OCI-LY3 (cell line): ENCODE data around the gene SCAI.

Source experiments
- H2AFZ ChIP-seq: fragments of 200-600, 300-600 bp; shearing (Covaris generic); 2 replicates; pipeline ENCODE4 v1.6.0; 2014; ENCODE audit warnings: antibody characterized with exemption, low read depth, low read length
- H3K27ac ChIP-seq: fragments of 200-600, 300-600 bp; sonication (generic); 2 replicates; pipeline ENCODE4 v1.5.1; 2014; ENCODE audit warnings: mild to moderate bottlenecking, low read length, moderate library complexity, mixed read lengths
- H3K27me3 ChIP-seq: fragments of 200-600, 300-600 bp; sonication (generic); 2 replicates; pipeline ENCODE4 v1.6.1; 2014; ENCODE audit warnings: low read depth, low read length, mixed read lengths
- H3K36me3 ChIP-seq: fragments of 200-600, 300-600 bp; sonication (generic); replicated peaks from 2 replicates; pipeline ENCODE3; 2014; ENCODE audit warnings: low read depth, low read length, mixed read lengths
- H3K4me1 ChIP-seq: fragments of 300-600, 200-600 bp; sonication (generic); 2 replicates; pipeline ENCODE4 v1.6.1; 2014; ENCODE audit warnings: low read length, mixed read lengths
- H3K4me2 ChIP-seq: fragments of 200-600, 300-600 bp; sonication (generic); 2 replicates; pipeline ENCODE4 v1.6.1; 2014; ENCODE audit warnings: low read length, mixed read lengths
- H3K4me3 ChIP-seq: fragments of 300-600, 200-600 bp; sonication (generic); 2 replicates; pipeline ENCODE4 v1.5.1; 2014; ENCODE audit warnings: antibody characterized with exemption, mild to moderate bottlenecking, low read length, moderate library complexity
- H3K79me2 ChIP-seq: fragments of 300-600, 200-600 bp; shearing (Covaris generic); 2 replicates; pipeline ENCODE4 v1.6.1; 2014; ENCODE audit warnings: mild to moderate bottlenecking, low read length, mixed read lengths
- H3K9ac ChIP-seq: fragments of 300-600, 200-600 bp; shearing (Covaris generic); 2 replicates; pipeline ENCODE4 v1.6.0; 2014; ENCODE audit warnings: mild to moderate bottlenecking, low read length, moderate library complexity
- H3K9me3 ChIP-seq: fragments of 200-600, 300-600 bp; shearing (Covaris generic); 2 replicates; pipeline ENCODE4 v1.6.1; 2014; ENCODE audit warnings: low read length, mixed read lengths; ENCODE audit not compliant: insufficient read depth
- H4K20me1 ChIP-seq: fragments of 200-600, 300-600 bp; sonication (generic); 2 replicates; pipeline ENCODE4 v1.6.1; 2016; ENCODE audit warnings: low read length, mixed read lengths; ENCODE audit not compliant: insufficient read depth
- EZH2phosphoT487 ChIP-seq: fragments of 200-600 bp; shearing (Covaris generic); IDR thresholded peaks from 2 replicates; pipeline ENCODE4 v1.6.1; 2018; ENCODE audit warnings: antibody characterized with exemption, mixed run types, low read depth
- TF ChIP-seq, protein P1 (sequence below): fragments of 200-600, 300-600 bp; sonication (generic); IDR thresholded peaks from 2 replicates; pipeline ENCODE4 v1.5.1; 2014; ENCODE audit warnings: antibody characterized with exemption, low read length, low read depth

SCAI gene

GRCh38 chr9:125146247-125146646 is 2.9 kb upstream of the SCAI start:
- Histone ChIP-seq H2AFZ (no peak overlapping the region), H3K27me3 (no peaks in the 10 kb centered on the region), H3K79me2 (peaks cover 3% of the 10 kb centered on the region; the same call in 1 of the 2 replicates), H3K9me3 (no peaks in the 10 kb centered on the region), H3K4me2 (peak overlapping the region; percentile 32), H3K27ac (no peak overlapping the region), H3K4me1 (peaks cover 23% of the 10 kb centered on the region), H3K9ac (no peak overlapping the region), H3K36me3 (peaks cover 3% of the 10 kb centered on the region), H4K20me1 (no peaks in the 10 kb centered on the region), H3K4me3 (no peak overlapping the region)
- no peak for TF ChIP-seq EZH2phosphoT487
- TF ChIP-seq, protein P1, sequence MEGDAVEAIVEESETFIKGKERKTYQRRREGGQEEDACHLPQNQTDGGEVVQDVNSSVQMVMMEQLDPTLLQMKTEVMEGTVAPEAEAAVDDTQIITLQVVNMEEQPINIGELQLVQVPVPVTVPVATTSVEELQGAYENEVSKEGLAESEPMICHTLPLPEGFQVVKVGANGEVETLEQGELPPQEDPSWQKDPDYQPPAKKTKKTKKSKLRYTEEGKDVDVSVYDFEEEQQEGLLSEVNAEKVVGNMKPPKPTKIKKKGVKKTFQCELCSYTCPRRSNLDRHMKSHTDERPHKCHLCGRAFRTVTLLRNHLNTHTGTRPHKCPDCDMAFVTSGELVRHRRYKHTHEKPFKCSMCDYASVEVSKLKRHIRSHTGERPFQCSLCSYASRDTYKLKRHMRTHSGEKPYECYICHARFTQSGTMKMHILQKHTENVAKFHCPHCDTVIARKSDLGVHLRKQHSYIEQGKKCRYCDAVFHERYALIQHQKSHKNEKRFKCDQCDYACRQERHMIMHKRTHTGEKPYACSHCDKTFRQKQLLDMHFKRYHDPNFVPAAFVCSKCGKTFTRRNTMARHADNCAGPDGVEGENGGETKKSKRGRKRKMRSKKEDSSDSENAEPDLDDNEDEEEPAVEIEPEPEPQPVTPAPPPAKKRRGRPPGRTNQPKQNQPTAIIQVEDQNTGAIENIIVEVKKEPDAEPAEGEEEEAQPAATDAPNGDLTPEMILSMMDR = no peak

DNA sequence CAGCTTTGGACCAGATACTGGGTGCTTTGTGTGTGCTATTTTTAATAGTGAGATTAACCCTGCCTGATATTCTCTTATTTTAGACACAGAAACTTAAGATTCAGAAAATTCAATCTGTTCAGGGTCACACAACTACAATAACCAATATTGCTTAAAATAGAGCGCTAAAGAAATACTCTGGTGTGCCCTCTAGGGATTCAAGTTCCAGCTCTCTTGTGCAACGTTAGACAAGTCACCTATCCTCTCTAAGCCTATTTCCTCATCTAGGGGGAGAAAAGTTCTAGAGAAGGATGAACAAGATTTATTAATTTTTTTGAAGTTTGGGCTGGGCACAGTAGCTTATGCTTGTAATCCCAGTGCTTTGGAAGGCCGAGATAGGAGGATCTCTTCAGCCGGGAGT is 2.1 kb upstream of the SCAI start:
- Histone ChIP-seq H3K4me2 (no peak overlapping the region), H3K4me1 (peaks cover 23% of the 10 kb centered on the region), H2AFZ (no peak overlapping the region), H3K4me3 (no peak overlapping the region), H3K36me3 (peaks cover 2% of the 10 kb centered on the region), H3K27me3 (no peaks in the 10 kb centered on the region), H3K9me3 (no peaks in the 10 kb centered on the region), H3K79me2 (peaks cover 3% of the 10 kb centered on the region; the same call in 1 of the 2 replicates), H3K9ac (no peak overlapping the region), H3K27ac (no peak overlapping the region), H4K20me1 (no peaks in the 10 kb centered on the region)
- TF ChIP-seq, protein P1 = no peak
- TF ChIP-seq EZH2phosphoT487 = no peak

- H3K27ac ChIP-seq = no peak overlapping the region
Observed at GRCh38 chr9:125142560-125143376, 560 bp downstream of the SCAI start.

DNA sequence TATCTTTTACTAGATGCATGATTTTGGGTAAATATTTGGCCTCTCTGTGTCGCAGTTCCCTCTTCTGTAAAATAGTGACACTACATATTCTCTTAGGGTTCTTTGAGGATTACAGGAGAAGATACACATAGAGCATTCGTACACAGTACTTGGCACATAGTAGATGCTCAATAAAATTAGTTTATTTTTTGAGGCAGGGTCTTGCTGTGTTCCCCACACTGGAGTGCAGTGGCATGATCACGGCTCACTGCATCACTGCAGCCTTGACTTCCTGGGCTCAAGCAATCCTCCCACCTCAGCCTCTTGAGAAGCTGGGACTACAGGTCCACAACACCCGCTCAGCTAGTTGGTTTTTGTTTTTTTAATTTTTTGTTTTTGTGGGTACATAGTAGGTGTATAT is 1.6 kb downstream of the SCAI start:
- H3K27me3 ChIP-seq = no peaks in the 10 kb centered on the region
- no peaks in the 10 kb centered on the region for H3K9me3 ChIP-seq
- H3K9ac ChIP-seq = no peak overlapping the region
- peaks cover 18% of the 10 kb centered on the region for H3K4me1 ChIP-seq
- H3K4me2 ChIP-seq = no peak overlapping the region
- no peak for TF ChIP-seq EZH2phosphoT487
- TF ChIP-seq, protein P1 = no peak
- H4K20me1 ChIP-seq = no peaks in the 10 kb centered on the region
- H3K36me3 ChIP-seq = no peaks in the 10 kb centered on the region
- H3K79me2 ChIP-seq = peaks cover 3% of the 10 kb centered on the region; the same call in 1 of the 2 replicates
- no peak overlapping the region for H3K4me3 ChIP-seq
- no peak overlapping the region for H3K27ac ChIP-seq
- no peak overlapping the region for H2AFZ ChIP-seq

More at GRCh38 chr9:125142560-125143376, 560 bp downstream of the SCAI start:
- peaks cover 3% of the 10 kb centered on the region; the same call in 1 of the 2 replicates for H3K79me2 ChIP-seq
- peak overlapping the region; percentile 83 for H3K4me3 ChIP-seq
- H4K20me1 ChIP-seq = no peaks in the 10 kb centered on the region
- H3K4me2 ChIP-seq = peak overlapping the region; percentile 91
- H3K9ac ChIP-seq = peak overlapping the region; percentile 76
- H3K9me3 ChIP-seq = no peaks in the 10 kb centered on the region
- H3K36me3 ChIP-seq = no peaks in the 10 kb centered on the region
- no peaks in the 10 kb centered on the region for H3K27me3 ChIP-seq
- H3K4me1 ChIP-seq = peaks cover 23% of the 10 kb centered on the region
- no peak for TF ChIP-seq EZH2phosphoT487
- TF ChIP-seq, protein P1 = no peak
- H2AFZ ChIP-seq = peak overlapping the region; percentile 1; the same call in 1 of the 2 replicates
